Sigmoid colon (tissue), 7 donors: ENCODE measurements around the gene PRSS2. TPM values are rescaled to one million over a fixed set of nuclear protein-coding genes. Genes with fewer than 3 reads are reported as not detected.
"Not testable (repeated sequence)": the region's sequence is repeated elsewhere in the genome, so short reads cannot be mapped to it uniquely, and the experiment has no call there.

ENCODE experiments used
- DNase-seq: peaks from one replicate; pipeline ENCODE4 v3.0.0-alpha.2; 2019
- H3K27ac ChIP-seq, 4 donors: fragments of 200-600 bp; sonication (generic); one replicate each; pipeline ENCODE4 v1.5.1; 2016 to 2019; ENCODE audit warnings: mild to moderate bottlenecking in 1 of 4
- H3K27me3 ChIP-seq, 3 donors: fragments of 200-600 bp; sonication (generic); one replicate each; pipeline ENCODE4 v1.5.1; 2019; ENCODE audit warnings: mild to moderate bottlenecking in 1 of 3
- H3K36me3 ChIP-seq, 4 donors: fragments of 200-600 bp; sonication (generic); one replicate each; pipeline ENCODE4 v1.5.1; 2016 to 2019
- H3K4me1 ChIP-seq, 4 donors: fragments of 200-600 bp; sonication (generic); one replicate each; pipeline ENCODE4 v1.5.1; 2017 to 2019
- H3K4me3 ChIP-seq, 4 donors: fragments of 200-600 bp; sonication (generic); one replicate each; pipeline ENCODE4 v1.5.1; 2017 to 2019; ENCODE audit warnings: mild to moderate bottlenecking in 2 of 4, moderate library complexity in 1 of 4
- H3K9me3 ChIP-seq, 4 donors: fragments of 200-600 bp in 3 of 4; sonication (generic) in 3 of 4; one replicate each; pipeline versions ENCODE4 v1.5.1 to v1.6.1; 2013 to 2019
- EP300 ChIP-seq, 4 donors: sonication (generic); formaldehyde crosslinking; IDR thresholded peaks; one replicate each; pipeline ENCODE4 v1.6.1; 2017; ENCODE audit warnings: antibody characterized with exemption in 4 of 4
- POLR2A ChIP-seq, 2 donors: fragments of 450-650 bp; IDR thresholded peaks; one replicate each; pipeline ENCODE4 v1.6.1; 2016; ENCODE audit warnings: antibody characterized with exemption in 2 of 2, mild to moderate bottlenecking in 2 of 2, moderate library complexity in 2 of 2
- POLR2AphosphoS5 ChIP-seq, 4 donors: sonication (generic); formaldehyde crosslinking; IDR thresholded peaks; one replicate each; pipeline ENCODE4 v1.6.1; 2017; ENCODE audit warnings: antibody characterized with exemption in 4 of 4
- WGBS, 2 donors: extraction: QIAGEN DNeasy Blood & Tissue Kit; methylation state at CpG; one replicate each; pipeline ENCODE4 v1.1.7; 2013; 5-methylcytosine and 5-hydroxymethylcytosine counted together
- intact Hi-C: fragments of 100-400 bp; cut with DNase I; formaldehyde crosslinking; loops from one replicate; pipeline ENCODE4 v1.15.1; 2023
- polyA plus RNA-seq, 3 donors: library from polyadenylated mRNA; stranded (reverse); fragments of 200-250 nt; gene quantifications; one replicate each; pipeline ENCODE4 v1.2.3, GENCODE V29; 2013
- total RNA-seq, 4 donors: library from RNA; depleted of rRNA; stranded (reverse); fragments of >200 nt; gene quantifications; one replicate each; pipeline ENCODE4 v1.1.0, GENCODE V29; 2016
- TF ChIP-seq, protein P1 (sequence below), 4 experiments: fragments of 450-650 bp in 3 of 4; fragments of 200-600 bp in 1 of 4; IDR thresholded peaks; one replicate each; pipeline ENCODE4 v1.5.1; 2016 to 2019; ENCODE audit warnings: antibody characterized with exemption in 4 of 4, mild to moderate bottlenecking in 3 of 4, moderate library complexity in 2 of 4
- donor health status: healthy with polysubstance abuse.
- donor health status: Bipolar disorder and iron deficiency.
- donor health status: healthy.

Gene PRSS2
- total and polyA plus RNA-seq, 7 donors = 1.4 to 30.0 (median 3.0) TPM; not detected in 4

DNA sequence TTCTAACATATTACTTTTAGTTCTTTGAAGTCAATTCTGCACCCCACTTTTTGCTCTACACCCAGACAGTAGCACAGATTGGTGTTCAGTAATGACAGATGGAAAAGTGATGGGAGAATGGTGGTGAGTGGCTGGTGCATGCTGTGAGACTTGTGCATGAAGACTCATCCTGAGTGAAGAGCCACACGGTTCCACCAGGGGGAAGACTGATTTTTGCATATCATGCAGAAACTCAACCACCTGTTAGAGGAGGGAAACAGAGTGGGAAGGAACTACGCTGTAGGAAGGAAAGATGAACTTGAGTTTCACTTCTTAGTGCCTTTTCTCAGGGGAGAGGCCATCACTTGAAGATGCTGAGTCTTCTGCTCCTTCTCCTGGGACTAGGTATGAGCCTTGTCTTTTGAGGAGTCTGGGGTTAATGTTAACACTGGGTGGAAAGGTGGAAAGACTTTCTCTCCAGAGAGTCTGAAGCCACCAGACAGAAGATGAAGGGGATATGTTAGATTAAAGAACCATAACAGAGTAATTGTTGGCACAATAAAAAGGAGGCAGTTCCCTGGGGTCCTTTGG is 30.8 kb upstream of the PRSS2 start:
- no peak overlapping the region for H3K27ac ChIP-seq
- 37 to 40% methylated on average over 2 of the region's 2 CpGs for WGBS, 2 donors

DNA sequence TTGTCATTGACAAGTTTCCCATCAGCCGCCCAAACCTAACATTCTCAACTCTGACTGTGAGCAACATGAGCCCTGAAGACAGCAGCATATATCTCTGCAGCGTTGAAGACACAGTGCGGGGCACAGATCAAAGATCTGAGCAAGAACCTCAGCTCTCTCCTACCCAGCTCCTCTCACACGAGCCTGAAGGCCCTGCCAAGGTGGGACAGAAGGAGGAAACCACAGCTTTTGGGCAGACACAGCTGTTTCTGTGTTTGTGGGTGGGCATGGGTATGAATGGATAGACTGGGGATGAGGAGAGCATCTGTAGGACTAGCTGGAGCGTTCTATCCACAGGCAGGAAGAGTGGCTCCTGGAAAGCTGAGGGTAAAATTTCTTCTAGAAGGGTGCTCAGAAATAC is 30.0 kb upstream of the PRSS2 start:
- no peaks in the 10 kb centered on the region for H3K9me3 ChIP-seq
- 59 to 70% methylated on average over 5 of the region's 5 CpGs for WGBS, 2 donors
- intact Hi-C loops = no loop called here

More for the DNA sequence above, 30.8 kb upstream of the PRSS2 start:
- intact Hi-C loops = no loop called here
- Histone ChIP-seq H3K9me3 (no peaks in the 10 kb centered on the region), H3K4me1 (peaks cover 0 to 14% (median 11%) of the 10 kb centered on the region in 4 donors), H3K4me3 (no peak overlapping the region), H3K27me3 (no peaks in the 10 kb centered on the region), H3K36me3 (no peaks in the 10 kb centered on the region)
- DNase-seq = no peak
- TF ChIP-seq POLR2AphosphoS5 (IDR thresholded peaks at IDR 0.05) (no peak), EP300 (IDR thresholded peaks at IDR 0.05) (no peak), POLR2A (IDR thresholded peaks at IDR 0.05) (no peak)
- TF ChIP-seq, protein P1, sequence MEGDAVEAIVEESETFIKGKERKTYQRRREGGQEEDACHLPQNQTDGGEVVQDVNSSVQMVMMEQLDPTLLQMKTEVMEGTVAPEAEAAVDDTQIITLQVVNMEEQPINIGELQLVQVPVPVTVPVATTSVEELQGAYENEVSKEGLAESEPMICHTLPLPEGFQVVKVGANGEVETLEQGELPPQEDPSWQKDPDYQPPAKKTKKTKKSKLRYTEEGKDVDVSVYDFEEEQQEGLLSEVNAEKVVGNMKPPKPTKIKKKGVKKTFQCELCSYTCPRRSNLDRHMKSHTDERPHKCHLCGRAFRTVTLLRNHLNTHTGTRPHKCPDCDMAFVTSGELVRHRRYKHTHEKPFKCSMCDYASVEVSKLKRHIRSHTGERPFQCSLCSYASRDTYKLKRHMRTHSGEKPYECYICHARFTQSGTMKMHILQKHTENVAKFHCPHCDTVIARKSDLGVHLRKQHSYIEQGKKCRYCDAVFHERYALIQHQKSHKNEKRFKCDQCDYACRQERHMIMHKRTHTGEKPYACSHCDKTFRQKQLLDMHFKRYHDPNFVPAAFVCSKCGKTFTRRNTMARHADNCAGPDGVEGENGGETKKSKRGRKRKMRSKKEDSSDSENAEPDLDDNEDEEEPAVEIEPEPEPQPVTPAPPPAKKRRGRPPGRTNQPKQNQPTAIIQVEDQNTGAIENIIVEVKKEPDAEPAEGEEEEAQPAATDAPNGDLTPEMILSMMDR (IDR thresholded peaks at IDR 0.05) = no peak

DNA sequence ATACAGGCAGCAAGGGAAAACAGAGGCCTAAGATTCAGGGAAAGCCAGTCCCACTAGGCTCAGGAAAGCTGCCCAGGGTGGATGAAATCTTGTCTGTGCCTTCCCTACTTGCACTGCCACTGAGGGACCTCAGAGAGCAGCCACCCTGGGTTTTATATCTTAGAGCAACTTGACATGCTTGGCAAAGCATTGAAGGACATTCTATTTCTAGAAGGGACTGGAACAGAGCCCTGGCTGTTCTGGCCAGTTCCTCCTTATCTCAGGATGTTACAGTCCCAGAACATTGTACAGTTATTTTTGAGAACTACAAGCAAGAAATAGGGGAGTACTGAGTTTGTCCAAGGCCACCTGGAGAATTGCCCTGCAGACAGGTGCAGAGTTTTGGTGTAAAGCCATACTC is 28.8 kb upstream of the PRSS2 start:
- H3K4me3 ChIP-seq, H3K36me3 ChIP-seq, H3K27me3 ChIP-seq, H3K9me3 ChIP-seq, intact Hi-C loops, DNase-seq: not testable (repeated sequence)
- peaks cover 0 to 14% (median 11%) of the 10 kb centered on the region in 4 donors for H3K4me1 ChIP-seq
- H3K27ac ChIP-seq = peak overlapping the region in 2 of 4 donors; percentile 10 to 48

More for the DNA sequence above, 30.0 kb upstream of the PRSS2 start:
- peaks cover 0 to 14% (median 11%) of the 10 kb centered on the region in 4 donors for H3K4me1 ChIP-seq
- H3K27me3 ChIP-seq = no peaks in the 10 kb centered on the region
- H3K36me3 ChIP-seq = no peaks in the 10 kb centered on the region
- TF ChIP-seq POLR2AphosphoS5 (IDR thresholded peaks at IDR 0.05) (no peak), EP300 (IDR thresholded peaks at IDR 0.05) (no peak), POLR2A (IDR thresholded peaks at IDR 0.05) (no peak)
- TF ChIP-seq, protein P1 (IDR thresholded peaks at IDR 0.05) = no peak
- DNase-seq = no peak
- no peak overlapping the region for H3K27ac ChIP-seq
- no peak overlapping the region for H3K4me3 ChIP-seq

DNA sequence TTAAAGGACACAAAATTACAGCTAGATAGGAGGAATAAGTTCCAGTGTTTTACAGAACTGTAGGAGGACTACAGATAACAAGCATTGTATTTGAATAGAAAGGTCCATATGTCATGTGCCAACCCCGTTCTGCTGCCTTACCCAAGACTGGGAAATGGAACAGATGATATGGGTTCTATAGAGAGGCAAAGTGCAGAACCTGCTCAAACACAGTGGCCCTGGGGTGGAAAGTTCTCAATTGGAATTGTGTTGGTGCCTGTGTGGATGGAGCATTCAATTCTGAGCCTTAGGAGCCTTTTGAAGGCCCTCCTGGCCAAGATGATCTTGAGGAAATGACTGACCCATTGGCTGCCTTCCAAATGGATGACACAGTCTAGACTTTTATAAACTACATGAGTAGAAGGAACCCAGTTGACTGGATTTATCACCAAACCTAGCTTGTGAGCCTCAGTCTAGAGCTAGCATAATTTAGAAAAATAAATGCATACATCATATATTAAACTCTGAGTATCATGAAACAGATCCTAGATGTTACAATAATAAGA is 25.6 kb upstream of the PRSS2 start:
- no peak overlapping the region for H3K4me3 ChIP-seq
- no peak overlapping the region for H3K27ac ChIP-seq
- H3K36me3 ChIP-seq = no peaks in the 10 kb centered on the region
- DNase-seq = no peak
- no peak for TF ChIP-seq POLR2A (IDR thresholded peaks at IDR 0.05)
- TF ChIP-seq POLR2AphosphoS5 (IDR thresholded peaks at IDR 0.05) = no peak
- TF ChIP-seq, protein P1 (IDR thresholded peaks at IDR 0.05) = no peak
- TF ChIP-seq EP300 (IDR thresholded peaks at IDR 0.05) = no peak
- 64 to 85% methylated on average over 1 of the region's 1 CpG for WGBS, 2 donors
- no peaks in the 10 kb centered on the region for H3K27me3 ChIP-seq
- intact Hi-C loops = no loop called here
- H3K9me3 ChIP-seq = no peaks in the 10 kb centered on the region
- peaks cover 0 to 14% (median 11%) of the 10 kb centered on the region in 4 donors for H3K4me1 ChIP-seq

DNA sequence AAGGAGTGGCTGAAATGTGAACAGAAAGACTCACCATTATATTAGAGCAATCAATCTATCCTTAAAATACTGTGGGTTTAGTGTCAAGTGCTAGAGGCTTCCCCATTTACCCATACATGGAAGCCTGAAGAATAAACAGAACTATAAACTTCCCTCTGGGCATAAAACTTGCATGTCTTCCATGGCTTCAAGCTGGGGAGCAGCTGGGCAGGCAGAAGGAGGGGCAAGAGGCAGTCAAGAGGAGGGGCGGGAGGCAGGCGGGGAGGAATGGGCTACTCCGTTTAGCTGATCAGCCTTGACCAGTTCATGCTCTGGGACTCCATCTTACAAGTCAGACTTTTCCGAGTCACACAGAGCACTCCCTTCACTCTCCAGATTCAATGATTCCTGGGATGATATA is 25.0 kb upstream of the PRSS2 start:
- H3K36me3 ChIP-seq = no peaks in the 10 kb centered on the region
- DNase-seq = no peak
- H3K9me3 ChIP-seq = no peaks in the 10 kb centered on the region
- TF ChIP-seq POLR2A (IDR thresholded peaks at IDR 0.05) = no peak
- TF ChIP-seq, protein P1 (IDR thresholded peaks at IDR 0.05) = no peak
- TF ChIP-seq EP300 (IDR thresholded peaks at IDR 0.05) = no peak
- no peak for TF ChIP-seq POLR2AphosphoS5 (IDR thresholded peaks at IDR 0.05)
- 60 to 76% methylated on average over 4 of the region's 4 CpGs for WGBS, 2 donors
- H3K4me3 ChIP-seq = no peak overlapping the region
- H3K4me1 ChIP-seq = peaks cover 0 to 14% (median 11%) of the 10 kb centered on the region in 4 donors
- no peak overlapping the region for H3K27ac ChIP-seq
- H3K27me3 ChIP-seq = no peaks in the 10 kb centered on the region
- intact Hi-C loops = no loop called here
